Stimulated activated CD8-positive, alpha-beta memory T cell treated with anti-CD3 and anti-CD28 coated beads, Interleukin-12 subunit alpha, Interleukin-12 subunit beta, amount 100 ng/mL, for 1 hour (primary cell): ENCODE measurements around the gene KRT31.
"Not testable (repeated sequence)": the region's sequence is repeated elsewhere in the genome, so short reads cannot be mapped to it uniquely, and the experiment has no call there.

Source experiments
- DNase-seq: peaks from one replicate; pipeline ENCODE4 v3.0.0-alpha.2; 2020; ENCODE audit warnings: low read depth

The KRT31 gene

DNA sequence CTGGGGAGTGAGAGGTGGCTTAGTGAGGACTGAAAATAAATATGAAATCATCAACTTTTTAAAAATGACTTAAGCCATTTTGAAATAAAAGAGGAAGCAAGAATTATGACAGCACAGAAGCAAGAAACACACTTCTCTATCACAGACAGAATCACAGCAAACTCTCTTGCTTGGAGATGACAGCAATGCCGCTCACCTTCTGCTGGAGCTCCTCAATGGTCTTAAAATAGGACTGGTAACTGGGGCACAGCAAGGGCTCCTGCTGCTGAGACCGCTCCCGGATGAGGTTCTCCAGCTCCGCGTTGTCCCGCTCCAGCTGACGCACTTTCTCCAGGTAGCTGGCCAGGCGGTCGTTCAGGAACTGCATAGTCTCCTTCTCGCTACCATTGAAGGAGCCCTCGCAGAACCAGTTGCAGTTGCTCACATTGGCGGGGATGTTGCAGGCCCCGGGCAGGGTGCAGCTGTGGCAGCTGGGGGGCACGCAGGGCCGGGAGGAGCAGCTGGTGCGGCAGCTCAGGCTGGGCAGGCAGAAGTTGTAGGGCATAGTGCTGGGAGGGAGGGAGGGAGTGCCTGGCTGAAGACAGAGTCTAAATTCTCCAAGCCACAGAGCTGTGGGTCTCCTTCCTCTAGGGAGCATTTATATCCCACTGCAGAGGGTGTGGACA lies at the start of gene KRT31:
Gene KRT31, minus strand, starts transcription at position 613 of the 665 bp plus-strand sequence. Its CDS starts 69 bp downstream, at position 544.
- DNase-seq: no peak

- no peak for DNase-seq
Measured at GRCh38 chr17:41446806-41447205, 49.4 kb upstream of the KRT31 start.

GRCh38 chr17:41444640-41445039 lies 47.2 kb upstream of the KRT31 start:
- no peak for DNase-seq

- no peak for DNase-seq
Measured at GRCh38 chr17:41444186-41444585, 46.8 kb upstream of the KRT31 start.

- no peak for DNase-seq
Measured at GRCh38 chr17:41442739-41443138, 45.3 kb upstream of the KRT31 start.

GRCh38 chr17:41440531-41441033 lies 43.2 kb upstream of the KRT31 start, which contains the start of gene KRT38:
KRT38 (minus strand) TSS chr17:41440983; CDS start chr17:41440921, 62 bp downstream.
- no peak for DNase-seq

- DNase-seq: no peak
Measured at GRCh38 chr17:41439375-41439774, 42.0 kb upstream of the KRT31 start.

DNA sequence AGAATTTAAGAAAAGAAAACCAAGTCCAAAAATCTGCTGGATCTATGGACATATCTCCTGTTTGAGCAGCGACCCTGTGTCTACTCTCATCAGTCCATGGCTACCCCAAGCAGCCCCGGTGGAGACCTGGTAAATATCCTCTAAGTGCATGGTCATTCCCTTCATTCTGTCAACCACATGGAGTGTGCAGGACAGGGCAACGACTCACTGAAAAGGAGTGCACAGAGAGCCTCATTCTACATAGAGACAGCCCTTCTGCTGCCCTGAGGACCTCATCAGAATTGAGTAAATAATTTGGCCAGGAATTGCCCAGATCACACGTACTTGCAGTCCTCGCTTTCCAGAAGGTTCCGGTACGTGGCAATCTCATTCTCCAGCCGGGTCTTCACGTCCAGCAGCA lies 40.4 kb upstream of the KRT31 start:
- no peak for DNase-seq

- no peak for DNase-seq
Measured at GRCh38 chr17:41437254-41437653, 39.8 kb upstream of the KRT31 start.

GRCh38 chr17:41434415-41434814 lies 37.0 kb upstream of the KRT31 start:
- no peak for DNase-seq

DNA sequence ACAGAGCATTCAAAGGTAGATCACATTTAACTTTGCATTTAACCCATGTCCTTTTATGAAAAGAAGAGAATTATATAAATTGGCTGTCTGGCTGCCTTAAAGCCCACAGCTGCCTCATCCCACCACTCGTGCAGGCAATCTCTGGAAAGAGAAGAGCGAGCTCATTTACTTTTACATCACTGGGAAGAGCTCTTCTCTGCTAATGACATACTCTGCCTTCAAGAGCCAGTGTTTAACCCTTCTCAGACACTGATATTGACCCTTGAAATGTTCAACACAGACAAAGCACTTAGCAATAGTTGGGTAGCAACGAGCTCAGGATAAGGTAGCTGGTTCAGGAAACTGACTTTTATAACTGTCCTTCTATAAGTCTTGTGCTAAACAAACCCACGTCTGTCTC lies 36.6 kb upstream of the KRT31 start:
- DNase-seq: no peak

DNA sequence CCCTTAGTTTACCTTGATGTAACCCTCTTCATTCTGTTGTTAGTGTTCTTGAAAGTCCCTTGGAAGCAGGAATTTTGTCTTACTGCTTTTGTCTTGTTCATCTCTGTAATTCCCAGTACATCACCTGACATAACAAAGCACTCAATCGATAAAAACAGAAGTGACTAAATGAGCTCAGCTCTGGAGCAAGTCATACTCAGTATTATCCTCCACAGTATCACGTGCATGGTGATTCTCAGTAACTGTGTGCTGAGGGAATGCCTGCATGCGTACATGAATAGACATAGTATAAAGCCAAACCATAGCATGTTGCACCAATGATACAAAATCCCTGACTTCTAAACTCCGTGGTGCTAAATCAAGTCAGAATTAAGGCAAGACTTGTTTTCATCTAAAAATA lies 36.2 kb upstream of the KRT31 start:
- no peak for DNase-seq

DNA sequence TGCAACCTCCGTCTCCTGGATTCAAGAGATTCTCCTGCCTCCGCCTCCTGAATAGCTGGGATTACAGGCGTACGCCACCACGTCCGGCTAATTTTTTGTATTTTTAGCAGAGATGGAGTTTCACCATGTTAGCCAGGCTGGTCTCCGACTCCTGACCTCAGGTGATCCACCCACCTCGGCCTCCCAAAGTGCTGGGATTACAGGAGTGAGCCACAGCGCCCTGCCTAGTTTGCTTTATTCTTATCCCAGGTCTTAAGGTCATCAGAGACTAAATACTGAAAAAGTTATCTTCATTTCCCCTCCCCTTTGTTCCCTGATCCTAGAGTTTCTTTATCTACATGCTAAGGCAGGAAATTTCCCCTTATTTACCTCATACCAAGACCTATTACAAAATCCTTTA lies 33.0 kb upstream of the KRT31 start:
- not testable (repeated sequence) for DNase-seq

- no peak for DNase-seq
Measured at GRCh38 chr17:41429667-41430066, 32.3 kb upstream of the KRT31 start.

- DNase-seq: no peak
Measured at GRCh38 chr17:41428591-41429291, 31.3 kb upstream of the KRT31 start.

- no peak for DNase-seq
Measured at GRCh38 chr17:41424111-41424635, 26.8 kb upstream of the KRT31 start, which contains the start of gene KRT37. KRT37 (minus strand) TSS chr17:41424585; CDS start chr17:41424523, 62 bp downstream.

- DNase-seq: not testable (repeated sequence)
Measured at GRCh38 chr17:41422586-41422985, 25.2 kb upstream of the KRT31 start.

DNA sequence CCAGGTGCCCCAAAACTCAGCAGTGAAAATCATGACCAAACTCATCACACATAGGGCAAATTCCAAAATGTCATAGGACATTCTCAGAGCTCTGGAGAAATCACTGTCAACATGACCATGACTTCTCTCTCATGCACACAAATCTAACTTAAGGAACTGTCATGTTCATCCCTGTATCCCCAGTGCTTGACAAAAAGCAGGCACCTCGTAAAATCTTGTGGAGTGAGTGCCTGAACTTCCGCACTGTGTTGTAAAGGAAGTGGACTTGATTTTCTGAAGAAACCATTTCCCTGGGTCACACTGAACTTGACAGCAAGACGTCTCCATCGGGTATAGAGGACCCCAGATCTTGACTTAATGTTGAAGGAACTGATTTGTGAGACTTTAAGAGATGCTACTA lies 24.2 kb upstream of the KRT31 start:
- no peak for DNase-seq

GRCh38 chr17:41421116-41421515 lies 23.7 kb upstream of the KRT31 start:
- no peak for DNase-seq

GRCh38 chr17:41420134-41420533 lies 22.7 kb upstream of the KRT31 start:
- no peak for DNase-seq

GRCh38 chr17:41419716-41420115 lies 22.3 kb upstream of the KRT31 start:
- DNase-seq: no peak

- DNase-seq: no peak
Measured at GRCh38 chr17:41418116-41418860, 20.9 kb upstream of the KRT31 start.
